GM18520 (cell line): ENCODE results near the gene MARCHF10.
A peak's percentile ranks its signal among the peaks of the same experiment; 100 is the strongest.

Experiments used
- ATAC-seq: cut with Tn5 transposase; IDR thresholded peaks from one replicate; pipeline ENCODE4 v1.9.1; 2021; ENCODE audit not compliant: unreplicated experiment

Gene MARCHF10

GRCh38 chr17:62755141-62755851 is 52.8 kb downstream of the MARCHF10 start:
- ATAC-seq, result no peak

DNA sequence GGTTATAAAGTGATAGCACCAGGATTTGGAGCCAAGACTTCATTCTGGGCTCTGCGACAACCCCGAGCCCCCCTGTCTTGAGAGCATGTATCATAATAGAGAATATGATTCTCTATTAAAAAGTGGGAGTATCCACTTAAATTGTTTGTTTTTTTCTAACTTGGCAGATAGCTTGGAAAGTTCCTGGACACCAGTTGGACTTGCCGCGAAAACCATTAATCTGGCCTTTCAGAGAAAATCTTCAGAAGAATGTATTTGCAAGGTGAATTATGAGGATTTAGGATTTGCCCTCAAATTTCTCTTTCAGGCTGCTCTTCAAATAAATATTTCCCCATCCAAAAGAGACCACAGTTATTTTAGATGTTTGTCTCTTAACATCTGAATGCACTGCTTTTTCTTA is 53.5 kb downstream of the MARCHF10 start:
- ATAC-seq, result no peak

GRCh38 chr17:62753562-62753961 is 54.6 kb downstream of the MARCHF10 start:
- ATAC-seq, result no peak

DNA sequence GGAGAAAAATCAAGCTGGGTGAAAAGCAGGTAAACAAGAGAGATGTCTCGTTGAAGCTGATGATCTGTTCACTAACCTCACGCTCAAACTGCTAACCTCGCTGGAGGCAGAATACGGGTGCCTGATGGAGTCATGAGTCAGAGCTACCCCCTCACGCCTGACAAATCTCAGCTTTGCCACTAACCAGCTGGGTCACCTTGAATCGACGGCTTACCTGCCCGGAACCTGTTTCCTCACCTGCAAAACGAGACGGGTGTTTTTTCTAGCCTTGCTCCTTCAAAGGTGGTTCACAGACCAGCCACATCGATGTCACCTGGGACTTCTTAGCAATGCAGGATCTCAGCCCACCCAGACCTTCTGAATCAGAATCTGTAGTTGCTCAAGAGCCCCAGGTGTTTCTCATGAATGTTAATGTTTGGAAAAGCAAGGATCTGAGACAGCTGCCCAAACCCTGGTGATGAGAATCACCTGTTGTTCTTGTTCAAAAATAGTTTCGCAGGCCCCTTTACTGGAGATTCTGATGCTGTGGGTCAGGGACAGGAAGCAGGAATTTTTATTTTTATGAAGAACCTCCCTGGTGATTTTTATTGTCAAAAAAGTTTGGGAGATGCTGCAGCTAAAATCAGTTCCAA is 56.9 kb downstream of the MARCHF10 start:
- no peak for ATAC-seq

GRCh38 chr17:62750631-62751051 is 57.5 kb downstream of the MARCHF10 start:
- no peak for ATAC-seq

- no peak for ATAC-seq
These were observed 58.2 kb downstream of the MARCHF10 start for GRCh38 chr17:62749926-62750325.

DNA sequence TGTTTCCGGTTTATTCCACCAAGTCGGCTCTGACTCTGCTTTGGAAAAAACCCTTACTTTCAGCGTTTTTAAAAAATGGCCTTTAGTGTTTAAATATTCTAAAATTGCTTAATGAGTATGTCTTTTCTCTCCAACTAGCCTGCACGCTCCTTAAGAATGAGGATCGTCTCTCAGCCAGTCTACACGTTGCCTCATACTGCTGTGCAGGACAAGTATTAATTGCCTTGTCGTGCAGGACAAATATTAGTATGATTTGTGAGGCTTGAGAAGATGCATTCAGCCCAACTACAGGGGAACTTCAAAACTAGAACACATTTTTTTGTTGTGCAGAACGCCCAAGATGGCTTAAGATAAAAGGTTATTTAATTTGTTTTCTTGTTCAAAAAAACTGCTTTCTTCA is 61.2 kb downstream of the MARCHF10 start:
- ATAC-seq, result no peak

GRCh38 chr17:62745806-62746205 is 62.3 kb downstream of the MARCHF10 start:
- no peak for ATAC-seq

- no peak for ATAC-seq
These were observed 63.9 kb downstream of the MARCHF10 start for GRCh38 chr17:62744259-62744658.

GRCh38 chr17:62741290-62741689 is 66.8 kb downstream of the MARCHF10 start:
- no peak for ATAC-seq

GRCh38 chr17:62739645-62740388 is 68.3 kb downstream of the MARCHF10 start:
- no peak for ATAC-seq

DNA sequence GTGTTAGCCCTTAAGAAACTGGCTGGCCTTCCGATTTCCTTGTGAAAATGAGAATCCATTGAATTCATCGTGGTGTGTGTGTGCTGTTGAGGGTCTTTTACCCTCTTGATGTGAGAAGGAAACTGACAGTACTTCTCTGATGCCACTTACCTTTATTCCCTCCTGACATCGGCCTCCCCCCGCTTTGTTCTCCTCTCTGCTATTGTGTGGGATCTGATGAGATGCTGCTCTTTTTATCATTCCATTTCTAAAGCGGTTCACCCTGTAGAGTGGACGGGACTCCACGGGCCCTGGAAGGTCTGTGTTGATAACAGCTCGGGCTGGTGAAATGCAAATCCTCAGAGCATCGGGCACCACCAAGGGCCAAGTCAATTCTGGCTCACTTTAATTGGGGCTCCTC is 69.8 kb downstream of the MARCHF10 start:
- no peak for ATAC-seq

DNA sequence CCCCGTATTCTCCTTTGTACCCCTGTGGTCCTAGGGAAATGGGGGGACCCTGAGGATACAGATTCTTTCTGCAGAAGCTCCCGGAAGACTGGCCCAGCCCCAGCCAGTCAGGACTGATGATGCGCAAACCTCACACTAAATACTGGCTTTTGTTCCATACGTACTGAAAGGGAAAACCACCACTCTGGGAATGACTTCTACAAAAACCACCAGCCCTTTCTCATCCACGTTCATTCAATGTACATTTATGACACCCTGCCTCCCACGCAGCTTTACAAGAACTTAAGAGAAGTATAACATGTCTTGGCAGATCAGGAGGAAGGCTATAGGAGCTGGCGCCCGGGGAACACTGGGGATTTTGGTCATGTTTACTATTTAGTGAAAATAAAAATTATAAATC is 70.6 kb downstream of the MARCHF10 start:
- no peak for ATAC-seq

GRCh38 chr17:62735044-62735651 is 73.0 kb downstream of the MARCHF10 start:
- ATAC-seq, result no peak

- no peak for ATAC-seq
These were observed 76.0 kb downstream of the MARCHF10 start for GRCh38 chr17:62732125-62732524.

DNA sequence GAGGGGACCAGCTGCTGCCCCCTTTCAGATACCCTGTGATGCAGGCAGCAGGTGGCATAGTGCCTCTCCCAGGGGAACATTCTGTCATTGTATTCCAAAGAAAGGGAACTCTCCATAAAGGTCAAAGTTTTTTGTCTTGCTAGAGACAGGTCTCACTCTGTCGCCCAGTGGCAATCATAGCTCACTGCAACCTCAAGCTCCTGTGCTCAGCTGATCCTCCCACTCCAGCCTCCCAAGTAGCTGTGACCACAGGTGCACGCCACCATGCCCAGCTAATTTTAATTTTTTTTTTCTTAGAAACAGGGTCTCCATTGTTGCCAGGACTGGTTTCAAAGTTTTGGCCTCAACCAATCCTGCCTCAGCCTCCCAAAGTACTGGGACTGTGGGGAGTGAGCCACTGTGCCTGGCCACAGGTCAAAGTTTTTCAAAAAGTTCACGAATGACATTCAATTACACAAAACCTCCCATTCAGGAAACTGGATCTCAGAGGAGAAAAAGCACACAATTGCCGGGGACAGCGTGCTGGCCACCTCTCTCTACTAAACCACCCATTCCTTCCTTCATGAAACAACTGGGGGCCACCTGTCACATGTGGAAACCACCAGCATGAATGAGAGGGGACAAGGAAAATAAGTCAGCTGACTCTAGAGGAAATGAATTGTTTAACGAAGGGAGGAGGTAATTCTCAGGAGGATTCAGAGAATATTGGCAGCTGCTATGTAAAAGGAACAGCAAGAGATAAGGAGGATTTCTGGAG is 80.0 kb downstream of the MARCHF10 start:
- ATAC-seq, result no peak

GRCh38 chr17:62725791-62726249 is 82.3 kb downstream of the MARCHF10 start:
- no peak for ATAC-seq

DNA sequence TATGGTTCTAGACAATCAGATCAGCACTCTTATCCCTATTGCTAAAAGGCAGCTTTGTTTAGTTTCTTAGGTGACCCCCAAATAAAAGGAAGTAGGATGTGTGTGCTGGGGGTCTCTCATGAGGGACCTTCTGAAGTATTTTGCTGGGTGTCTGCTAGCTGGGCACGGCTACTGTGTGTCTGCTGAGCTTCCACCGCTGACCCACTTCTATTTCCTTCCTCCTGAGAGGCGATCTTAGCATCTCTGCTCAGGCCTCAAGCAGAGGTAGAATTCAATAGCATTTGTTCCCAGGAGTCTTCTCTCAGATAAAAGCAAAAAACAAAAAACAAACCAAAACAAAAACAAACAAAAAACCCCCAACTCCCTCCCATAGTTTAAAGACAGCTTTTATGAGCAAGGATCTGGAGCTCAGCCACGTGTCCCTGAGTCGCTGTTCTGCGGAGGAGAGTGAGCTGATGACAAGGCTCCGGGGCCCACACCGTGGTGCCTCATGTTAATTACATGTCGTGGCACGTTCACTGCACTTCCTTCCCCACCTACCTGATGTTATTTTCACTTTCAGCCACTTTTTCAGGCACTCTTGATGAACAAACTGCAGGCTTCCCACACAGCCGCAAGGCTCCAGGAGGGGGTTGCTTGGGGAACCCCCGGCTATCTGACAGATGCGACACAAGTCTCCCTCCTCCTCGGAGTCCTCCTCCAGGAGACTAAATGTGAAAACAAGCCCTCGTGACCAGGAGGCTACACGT is 83.5 kb downstream of the MARCHF10 start:
- ATAC-seq, result peak; percentile 79

DNA sequence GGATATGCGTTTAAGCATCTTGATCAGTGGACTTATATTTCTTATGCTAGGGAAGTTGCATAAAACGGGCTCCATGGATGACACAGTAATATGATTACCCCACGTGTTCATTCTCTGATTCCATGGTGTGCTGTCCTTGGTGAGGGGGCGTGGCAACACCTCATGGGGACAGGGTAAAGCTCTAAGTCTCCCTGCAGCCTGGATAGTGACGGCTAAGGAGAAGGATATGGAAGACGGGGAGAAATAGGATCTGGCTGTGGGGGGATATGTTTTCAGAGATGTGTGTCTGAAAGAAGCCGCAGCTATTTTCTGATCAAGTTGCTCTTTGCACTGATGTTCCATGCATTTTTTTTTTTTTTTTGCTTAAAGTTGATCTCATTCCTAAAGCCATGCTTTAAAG is 84.3 kb downstream of the MARCHF10 start:
- no peak for ATAC-seq

DNA sequence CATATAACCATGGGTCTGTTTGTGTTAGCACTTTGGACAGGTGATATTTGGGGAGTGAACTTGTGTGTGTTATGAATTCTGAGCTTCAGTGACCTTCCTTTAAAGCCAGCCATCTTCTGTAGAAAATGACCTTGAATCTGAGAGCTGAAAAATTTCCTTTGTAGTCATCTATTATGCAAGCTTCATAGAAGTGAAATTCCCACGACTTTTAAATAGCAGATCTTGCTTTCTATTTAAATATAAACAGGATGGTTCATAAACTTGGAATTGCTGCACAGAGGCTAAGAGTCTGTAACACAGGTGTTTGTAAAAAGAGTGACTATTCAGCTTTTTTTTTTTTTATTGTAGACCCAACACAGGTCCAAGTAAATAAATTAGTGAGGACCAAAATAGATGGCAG is 85.5 kb downstream of the MARCHF10 start:
- ATAC-seq, result no peak
